ENCODE results near the gene LANCL2.

DNA sequence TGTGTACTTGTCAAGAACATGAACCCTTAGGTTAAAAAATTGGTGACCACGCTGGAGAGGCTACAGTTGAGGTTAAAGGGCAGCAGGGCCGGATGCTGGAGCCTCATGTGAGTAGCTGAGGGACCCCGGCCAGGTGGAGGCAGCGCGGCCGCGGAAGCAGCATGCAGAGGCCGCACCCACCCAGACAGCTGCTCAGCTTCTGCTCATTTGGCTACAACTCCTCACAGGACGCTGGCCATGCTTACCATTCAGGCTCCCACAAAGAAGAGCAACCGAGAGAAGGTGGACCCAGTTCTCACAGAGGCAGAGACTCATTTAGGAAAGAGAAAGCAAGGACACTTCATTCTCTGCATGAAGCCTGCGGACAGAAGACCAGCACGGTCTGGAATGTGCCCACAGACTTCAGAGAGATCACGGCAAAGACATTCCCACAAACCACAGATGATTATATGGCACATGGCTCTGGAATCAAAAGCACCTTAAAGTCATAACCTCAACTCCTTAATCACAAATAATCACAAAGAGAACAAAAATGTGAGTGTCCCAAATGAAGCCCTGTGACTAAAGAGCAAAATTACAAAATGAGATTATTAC lies 112.7 kb downstream of the LANCL2 start:
- TF ChIP-seq, protein P1, sequence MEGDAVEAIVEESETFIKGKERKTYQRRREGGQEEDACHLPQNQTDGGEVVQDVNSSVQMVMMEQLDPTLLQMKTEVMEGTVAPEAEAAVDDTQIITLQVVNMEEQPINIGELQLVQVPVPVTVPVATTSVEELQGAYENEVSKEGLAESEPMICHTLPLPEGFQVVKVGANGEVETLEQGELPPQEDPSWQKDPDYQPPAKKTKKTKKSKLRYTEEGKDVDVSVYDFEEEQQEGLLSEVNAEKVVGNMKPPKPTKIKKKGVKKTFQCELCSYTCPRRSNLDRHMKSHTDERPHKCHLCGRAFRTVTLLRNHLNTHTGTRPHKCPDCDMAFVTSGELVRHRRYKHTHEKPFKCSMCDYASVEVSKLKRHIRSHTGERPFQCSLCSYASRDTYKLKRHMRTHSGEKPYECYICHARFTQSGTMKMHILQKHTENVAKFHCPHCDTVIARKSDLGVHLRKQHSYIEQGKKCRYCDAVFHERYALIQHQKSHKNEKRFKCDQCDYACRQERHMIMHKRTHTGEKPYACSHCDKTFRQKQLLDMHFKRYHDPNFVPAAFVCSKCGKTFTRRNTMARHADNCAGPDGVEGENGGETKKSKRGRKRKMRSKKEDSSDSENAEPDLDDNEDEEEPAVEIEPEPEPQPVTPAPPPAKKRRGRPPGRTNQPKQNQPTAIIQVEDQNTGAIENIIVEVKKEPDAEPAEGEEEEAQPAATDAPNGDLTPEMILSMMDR (conservative IDR thresholded peaks at IDR 0.05; ENCODE audit: low read depth in 2 of 2) = peak in 1 of 2 experiments; percentile 31; a peak in 1 of 4 replicates
- TF ChIP-seq JUNB (IDR thresholded peaks at IDR 0.05; ENCODE audit: unreplicated experiment) = no peak

All from GM23338 (cell line).